G401 (cell line): Measurements from ENCODE around the gene HRH1. TPM values are rescaled to one million over a fixed set of nuclear protein-coding genes. Genes with fewer than 3 reads are reported as not detected.
"Not testable (repeated sequence)": the region's sequence is repeated elsewhere in the genome, so short reads cannot be mapped to it uniquely, and the experiment has no call there.

Experiments
- DNase-seq: peaks from one replicate; pipeline ENCODE4 v3.0.0-alpha.2; 2015; ENCODE audit warnings: low spot score
- in situ Hi-C: cut with HindIII; loops from 2 replicates; pipeline ENCODE4 v1.10.0; 2016; ENCODE audit warnings: low sequenced_read_pairs, mixed read lengths
- total RNA-seq: library from RNA; depleted of rRNA; stranded (reverse); fragments of >200 nt; shearing (Covaris generic); gene quantifications from 2 replicates; pipeline ENCODE4 v1.2.3, GENCODE V29; 2014

HRH1 gene
- total RNA-seq, 1 experiment from 2014 or later: not detected

- no peak for DNase-seq
- in situ Hi-C loops: no loop called here
Measured at GRCh38 chr3:11228041-11228440, 73.7 kb downstream of the HRH1 start.

- in situ Hi-C loops: no loop called here
- DNase-seq: no peak
Measured at GRCh38 chr3:11230125-11230524, 75.8 kb downstream of the HRH1 start.

- no peak for DNase-seq
- in situ Hi-C loops: no loop called here
Measured at GRCh38 chr3:11230832-11231231, 76.5 kb downstream of the HRH1 start.

- in situ Hi-C loops: no loop called here
Measured at GRCh38 chr3:11235385-11235784, 81.1 kb downstream of the HRH1 start.

GRCh38 chr3:11236588-11237461, 82.5 kb downstream of the HRH1 start:
- in situ Hi-C loops: no loop called here
- DNase-seq: peak; percentile 14

More at GRCh38 chr3:11235385-11235784, 81.1 kb downstream of the HRH1 start:
- DNase-seq: no peak

GRCh38 chr3:11238060-11238459, 83.8 kb downstream of the HRH1 start:
- DNase-seq: no peak
- in situ Hi-C loops: no loop called here

GRCh38 chr3:11238880-11239279, 84.6 kb downstream of the HRH1 start:
- DNase-seq: no peak
- in situ Hi-C loops: no loop called here

GRCh38 chr3:11239796-11240195, 85.5 kb downstream of the HRH1 start:
- in situ Hi-C loops: no loop called here
- DNase-seq: no peak

GRCh38 chr3:11240496-11240895, 86.2 kb downstream of the HRH1 start:
- no peak for DNase-seq
- in situ Hi-C loops: no loop called here

- in situ Hi-C loops: no loop called here
Measured at GRCh38 chr3:11244121-11244677, 89.9 kb downstream of the HRH1 start.

GRCh38 chr3:11245276-11245675, 91.0 kb downstream of the HRH1 start:
- DNase-seq: no peak
- in situ Hi-C loops: no loop called here

More at GRCh38 chr3:11244121-11244677, 89.9 kb downstream of the HRH1 start:
- no peak for DNase-seq

GRCh38 chr3:11245827-11246662, 91.8 kb downstream of the HRH1 start:
- in situ Hi-C loops: no loop called here
- DNase-seq: no peak

GRCh38 chr3:11246663-11246970, 92.3 kb downstream of the HRH1 start:
- in situ Hi-C loops: no loop called here
- DNase-seq: no peak

- in situ Hi-C loops: no loop called here
- DNase-seq: no peak
Measured at GRCh38 chr3:11247362-11247761, 93.1 kb downstream of the HRH1 start.

GRCh38 chr3:11248596-11248995, 94.3 kb downstream of the HRH1 start:
- in situ Hi-C loops: no loop called here

GRCh38 chr3:11250902-11251806, 96.9 kb downstream of the HRH1 start:
- in situ Hi-C loops: no loop called here
- DNase-seq: no peak

More at GRCh38 chr3:11248596-11248995, 94.3 kb downstream of the HRH1 start:
- no peak for DNase-seq

GRCh38 chr3:11251807-11252176, 97.5 kb downstream of the HRH1 start:
- DNase-seq: no peak
- in situ Hi-C loops: no loop called here

- in situ Hi-C loops: no loop called here
Measured at GRCh38 chr3:11254876-11255275, 100.6 kb downstream of the HRH1 start.

GRCh38 chr3:11255537-11255936, 101.2 kb downstream of the HRH1 start:
- in situ Hi-C loops, DNase-seq: not testable (repeated sequence)

More at GRCh38 chr3:11254876-11255275, 100.6 kb downstream of the HRH1 start:
- no peak for DNase-seq
